Fibroblast of lung (primary cell): ENCODE data around the gene COPE. TPM values are rescaled to one million over a fixed set of nuclear protein-coding genes. Genes with fewer than 3 reads are reported as not detected.

Source experiments
- DNase-seq, 2 donors: peaks; one replicate each; pipeline versions ENCODE4 v3.0.0 to v3.0.0-alpha.2; 2010; ENCODE audit warnings: low read depth in 2 of 2
- H2AFZ ChIP-seq: 2 replicates; pipeline ENCODE4 v1.5.1; 2012; ENCODE audit warnings: low read length, control low read depth, inconsistent platforms
- H3K27ac ChIP-seq: 2 replicates; pipeline ENCODE4 v1.5.1; 2011; ENCODE audit warnings: low read length, control low read depth; ENCODE audit not compliant: insufficient read depth
- H3K27me3 ChIP-seq: 2 replicates; pipeline ENCODE4 v1.5.1; 2011; ENCODE audit warnings: mild to moderate bottlenecking, low read length; ENCODE audit not compliant: control insufficient read depth, insufficient read depth
- H3K36me3 ChIP-seq: 2 replicates; pipeline ENCODE4 v1.5.1; 2011; ENCODE audit warnings: low read length; ENCODE audit not compliant: control insufficient read depth, insufficient read depth
- H3K4me1 ChIP-seq: 2 replicates; pipeline ENCODE4 v1.5.1; 2011; ENCODE audit warnings: low read length; ENCODE audit not compliant: control insufficient read depth, insufficient read depth; ENCODE audit errors: extremely low read depth
- H3K4me2 ChIP-seq: 2 replicates; pipeline ENCODE4 v1.5.1; 2011; ENCODE audit warnings: low read length, control low read depth; ENCODE audit not compliant: insufficient read depth; ENCODE audit errors: extremely low read depth
- H3K4me3 ChIP-seq, 4 experiments: fragments of 200-600 bp in 1 of 4; sonication (generic) in 1 of 4; replicated peaks in 1 of 4; 2 replicates each; pipeline ENCODE4 v1.5.1; 2011 to 2016; ENCODE audit warnings: low read length in 4 of 4, low read depth in 3 of 4, mild to moderate bottlenecking in 3 of 4, control low read depth in 2 of 4, inconsistent platforms in 1 of 4, mixed read lengths in 1 of 4; ENCODE audit not compliant: insufficient read depth in 1 of 4; ENCODE audit errors: control extremely low read depth in 1 of 4
- H3K79me2 ChIP-seq: 2 replicates; pipeline ENCODE4 v1.5.1; 2012; ENCODE audit warnings: mild to moderate bottlenecking, low read length, inconsistent platforms; ENCODE audit not compliant: control insufficient read depth, insufficient read depth
- H3K9ac ChIP-seq: 2 replicates; pipeline ENCODE4 v1.5.1; 2011; ENCODE audit warnings: mild to moderate bottlenecking, low read length, control low read depth; ENCODE audit not compliant: insufficient read depth
- H3K9me3 ChIP-seq: 2 replicates; pipeline ENCODE4 v1.5.1; 2012; ENCODE audit warnings: low read depth, low read length; ENCODE audit not compliant: control insufficient read depth, insufficient read depth
- H4K20me1 ChIP-seq: 2 replicates; pipeline ENCODE4 v1.5.1; 2011; ENCODE audit warnings: low read length; ENCODE audit not compliant: control insufficient read depth, insufficient read depth; ENCODE audit errors: extremely low read depth
- EZH2 ChIP-seq: IDR thresholded peaks from 2 replicates; pipeline ENCODE4 v1.5.1; 2012; ENCODE audit warnings: low read length, control low read depth, mild to moderate bottlenecking; ENCODE audit errors: missing control alignments
- polyA plus RNA-seq, 2 donors: library from polyadenylated mRNA; depleted of rRNA in 1 of 2; stranded (reverse) in 1 of 2; unstranded in 1 of 2; fragments of >200 nt; gene quantifications; 2 replicates each; pipeline ENCODE4 v1.2.1, GENCODE V29; 2011 to 2012; ENCODE audit warnings: missing spikeins in 1 of 2
- total RNA-seq: library from RNA; depleted of rRNA; stranded (reverse); fragments of >200 nt; gene quantifications from 2 replicates; pipeline ENCODE4 v1.2.1, GENCODE V29; 2014
- TF ChIP-seq, protein P1 (sequence below), 2 donors: IDR thresholded peaks in 1 of 2; conservative IDR thresholded peaks in 1 of 2; 1 replicate in 1 of 2; 2 replicates in 1 of 2; pipeline ENCODE4 v1.5.1; 2011 to 2012; ENCODE audit warnings: low read length in 2 of 2, control low read depth in 1 of 2, inconsistent platforms in 1 of 2, low read depth in 1 of 2, mild to moderate bottlenecking in 1 of 2

Gene COPE
- total and polyA plus RNA-seq, 2 donors (not counting 1 experiment from before 2014, with no cell fraction given) = 146 to 182 TPM

DNA sequence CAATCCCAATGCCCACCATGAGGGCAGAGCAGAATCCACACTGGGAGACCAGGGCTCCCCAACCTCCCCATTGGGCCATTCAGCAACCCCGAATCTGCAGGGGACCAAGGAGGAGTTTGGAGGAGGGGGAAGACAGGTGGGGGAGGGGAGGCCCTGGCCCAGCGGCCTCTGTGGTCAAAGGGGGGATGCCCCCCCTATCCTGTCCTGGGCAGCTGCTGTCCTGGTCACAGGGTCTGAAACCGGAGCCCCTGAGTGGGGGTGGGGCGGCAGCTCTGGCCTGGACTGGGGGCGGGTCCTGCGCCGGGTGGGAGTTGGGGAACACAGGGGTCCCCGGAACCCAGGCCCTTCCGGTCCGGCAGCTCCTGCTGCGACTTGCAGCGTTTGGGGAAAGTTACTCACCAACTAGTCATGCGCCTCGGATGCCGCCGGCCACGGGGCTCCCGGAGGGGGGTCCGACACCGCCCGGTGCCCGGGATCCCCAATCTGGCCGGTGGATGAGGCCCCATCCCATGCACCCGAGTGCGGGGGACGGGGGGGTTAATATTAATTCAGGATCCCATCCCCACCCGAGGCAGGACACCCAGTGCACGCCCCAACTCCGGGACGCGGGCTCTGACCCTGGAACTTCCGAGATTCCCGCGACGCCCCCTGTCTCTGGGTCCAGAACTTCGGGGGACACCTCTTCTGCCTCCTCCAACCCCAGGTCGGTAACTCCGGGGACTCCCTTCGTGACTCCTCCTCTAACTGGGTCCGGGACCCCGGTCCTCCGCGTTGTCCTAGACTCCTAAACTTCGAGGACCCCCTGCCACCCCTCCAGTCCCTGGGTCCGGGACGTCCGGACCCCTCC, 21.0 kb upstream of the COPE start:
- Histone ChIP-seq H3K9me3 (no peaks in the 10 kb centered on the region), H3K4me1 (no peaks in the 10 kb centered on the region), H4K20me1 (no peaks in the 10 kb centered on the region), H3K9ac (peak overlapping the region; percentile 80), H3K36me3 (peaks cover 4% of the 10 kb centered on the region), H2AFZ (peak overlapping the region; percentile 41), H3K27me3 (no peaks in the 10 kb centered on the region), H3K4me3 (peak overlapping the region; percentile 84 to 90 (median 88)), H3K79me2 (peaks cover 22% of the 10 kb centered on the region), H3K27ac (peak overlapping the region; percentile 82), H3K4me2 (peak overlapping the region; percentile 95)
- DNase-seq = peak; percentile 52 to 57
- TF ChIP-seq, protein P1, sequence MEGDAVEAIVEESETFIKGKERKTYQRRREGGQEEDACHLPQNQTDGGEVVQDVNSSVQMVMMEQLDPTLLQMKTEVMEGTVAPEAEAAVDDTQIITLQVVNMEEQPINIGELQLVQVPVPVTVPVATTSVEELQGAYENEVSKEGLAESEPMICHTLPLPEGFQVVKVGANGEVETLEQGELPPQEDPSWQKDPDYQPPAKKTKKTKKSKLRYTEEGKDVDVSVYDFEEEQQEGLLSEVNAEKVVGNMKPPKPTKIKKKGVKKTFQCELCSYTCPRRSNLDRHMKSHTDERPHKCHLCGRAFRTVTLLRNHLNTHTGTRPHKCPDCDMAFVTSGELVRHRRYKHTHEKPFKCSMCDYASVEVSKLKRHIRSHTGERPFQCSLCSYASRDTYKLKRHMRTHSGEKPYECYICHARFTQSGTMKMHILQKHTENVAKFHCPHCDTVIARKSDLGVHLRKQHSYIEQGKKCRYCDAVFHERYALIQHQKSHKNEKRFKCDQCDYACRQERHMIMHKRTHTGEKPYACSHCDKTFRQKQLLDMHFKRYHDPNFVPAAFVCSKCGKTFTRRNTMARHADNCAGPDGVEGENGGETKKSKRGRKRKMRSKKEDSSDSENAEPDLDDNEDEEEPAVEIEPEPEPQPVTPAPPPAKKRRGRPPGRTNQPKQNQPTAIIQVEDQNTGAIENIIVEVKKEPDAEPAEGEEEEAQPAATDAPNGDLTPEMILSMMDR (conservative IDR thresholded peaks at IDR 0.05 in 1 of 2, IDR thresholded peaks at IDR 0.05 in 1 of 2; ENCODE audit: low read depth in 1 of 2, low read length in 2 of 2) = no peak
- no peak for TF ChIP-seq EZH2

DNA sequence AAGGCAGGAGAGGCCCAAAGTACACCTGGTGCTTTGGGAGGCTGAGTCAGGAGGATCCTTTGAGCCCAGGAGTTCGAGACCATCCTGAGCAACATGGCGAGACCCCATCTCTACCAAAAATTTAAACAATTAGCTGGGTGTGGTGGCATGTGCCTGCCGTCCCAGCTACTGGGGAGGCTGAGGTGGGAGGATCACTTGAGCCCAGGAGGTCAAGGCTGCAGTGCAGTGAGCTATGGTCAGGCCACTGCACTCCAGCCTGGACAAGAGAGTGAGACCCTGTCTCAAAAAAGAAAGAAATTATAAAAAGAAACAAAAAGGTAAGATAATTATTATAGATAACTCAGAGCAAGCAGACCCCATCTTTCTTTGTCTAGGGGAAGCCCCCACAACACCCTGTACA, 20.0 kb upstream of the COPE start:
- TF ChIP-seq, protein P1 (conservative IDR thresholded peaks at IDR 0.05 in 1 of 2, IDR thresholded peaks at IDR 0.05 in 1 of 2; ENCODE audit: low read depth in 1 of 2, low read length in 2 of 2) = no peak
- no peak for TF ChIP-seq EZH2
- Histone ChIP-seq H3K4me1 (no peaks in the 10 kb centered on the region), H3K27me3 (no peaks in the 10 kb centered on the region), H3K9ac (no peak overlapping the region), H4K20me1 (no peaks in the 10 kb centered on the region), H2AFZ (no peak overlapping the region), H3K27ac (no peak overlapping the region), H3K4me2 (peak overlapping the region; percentile 95), H3K9me3 (no peaks in the 10 kb centered on the region), H3K4me3 (peak overlapping the region in 2 of 4 experiments; percentile 84 to 88), H3K36me3 (peaks cover 5% of the 10 kb centered on the region), H3K79me2 (peaks cover 22% of the 10 kb centered on the region)
- DNase-seq = no peak

DNA sequence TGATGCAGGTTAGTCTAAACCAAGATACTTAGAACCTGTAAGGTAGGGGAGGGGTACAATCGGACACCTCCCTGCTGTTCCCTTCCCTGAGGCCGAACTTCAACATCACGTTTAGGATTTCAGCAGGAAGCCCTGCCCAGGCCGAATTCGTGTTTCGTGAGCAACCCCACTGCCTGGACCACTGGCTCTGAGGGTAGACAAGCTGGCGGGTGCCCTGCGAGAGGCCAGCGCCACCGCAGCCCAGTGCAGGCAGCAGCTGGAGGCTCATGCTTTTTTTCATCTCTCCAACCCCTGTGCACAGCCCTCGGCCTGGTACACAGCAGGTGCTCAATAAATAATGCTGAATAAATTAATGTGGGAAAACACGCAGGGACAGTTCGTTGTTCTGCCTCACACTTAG, 14.1 kb upstream of the COPE start:
- H3K27ac ChIP-seq = no peak overlapping the region
- no peak for TF ChIP-seq EZH2
- TF ChIP-seq, protein P1 (conservative IDR thresholded peaks at IDR 0.05 in 1 of 2, IDR thresholded peaks at IDR 0.05 in 1 of 2; ENCODE audit: low read depth in 1 of 2, low read length in 2 of 2) = no peak
- H3K27me3 ChIP-seq = no peaks in the 10 kb centered on the region
- H3K79me2 ChIP-seq = peaks cover 2% of the 10 kb centered on the region
- no peak overlapping the region for H3K4me2 ChIP-seq
- H3K9ac ChIP-seq = no peak overlapping the region
- peaks cover 33% of the 10 kb centered on the region for H3K36me3 ChIP-seq
- H3K9me3 ChIP-seq = no peaks in the 10 kb centered on the region
- no peak overlapping the region for H2AFZ ChIP-seq
- no peak for DNase-seq
- H4K20me1 ChIP-seq = no peaks in the 10 kb centered on the region
- H3K4me1 ChIP-seq = no peaks in the 10 kb centered on the region
- no peak overlapping the region for H3K4me3 ChIP-seq
